Natural killer cell (primary cell): ENCODE data around the gene PPP3CA. TPM values are rescaled to one million over a fixed set of nuclear protein-coding genes. Genes with fewer than 3 reads are reported as not detected.
A peak's percentile ranks its signal among the peaks of the same experiment; 100 is the strongest.

Experiments
- ATAC-seq, 3 donors: fragments of 150-1000 bp in 2 of 3; fragments of 200-7000 bp in 1 of 3; cut with Tn5 transposase; 1 replicate in 1 of 3; 2 replicates in 2 of 3; pipeline ENCODE4 v1.10.0; 2021; ENCODE audit warnings: mild to moderate bottlenecking in 2 of 3, moderate library complexity in 2 of 3
- DNase-seq, 2 donors: peaks; one replicate each; pipeline versions ENCODE4 v3.0.0 to v3.0.0-alpha.2; 2013 to 2021; ENCODE audit warnings: mixed read lengths in 1 of 2
- H3K27ac ChIP-seq: one replicate; pipeline ENCODE4 v1.5.1; 2013; ENCODE audit warnings: mild to moderate bottlenecking, low read length
- H3K27me3 ChIP-seq: one replicate; pipeline ENCODE4 v1.6.1; 2013; ENCODE audit warnings: low read length; ENCODE audit not compliant: control insufficient read depth, insufficient read depth
- H3K36me3 ChIP-seq: one replicate; pipeline ENCODE4 v1.6.1; 2013; ENCODE audit warnings: low read length; ENCODE audit not compliant: control insufficient read depth, insufficient read depth
- H3K4me1 ChIP-seq: one replicate; pipeline ENCODE4 v1.6.1; 2013; ENCODE audit warnings: low read length; ENCODE audit not compliant: control insufficient read depth, insufficient read depth
- H3K4me3 ChIP-seq: one replicate; pipeline ENCODE4 v1.5.1; 2013; ENCODE audit warnings: low read length
- H3K9me3 ChIP-seq: one replicate; pipeline ENCODE4 v1.6.1; 2013; ENCODE audit warnings: low read length; ENCODE audit not compliant: control insufficient read depth, insufficient read depth
- H3K27ac Mint-ChIP-seq, 2 donors: one replicate each; pipeline ENCODE4 v1.8.0; 2022; ENCODE audit warnings: mild to moderate bottlenecking in 2 of 2, mixed read lengths in 2 of 2, moderate library complexity in 1 of 2
- H3K27me3 Mint-ChIP-seq, 2 donors: one replicate each; pipeline ENCODE4 v1.8.0; 2022; ENCODE audit warnings: low read depth in 2 of 2, mixed read lengths in 2 of 2
- H3K36me3 Mint-ChIP-seq: one replicate; pipeline ENCODE4 v1.8.0; 2022; ENCODE audit warnings: mixed read lengths
- H3K4me1 Mint-ChIP-seq, 2 donors: one replicate each; pipeline ENCODE4 v1.8.0; 2022; ENCODE audit warnings: mixed read lengths in 2 of 2
- H3K4me3 Mint-ChIP-seq: one replicate; pipeline ENCODE4 v1.8.0; 2022; ENCODE audit warnings: mild to moderate bottlenecking, moderate library complexity, mixed read lengths
- H3K9me3 Mint-ChIP-seq, 2 donors: one replicate each; pipeline ENCODE4 v1.8.0; 2022; ENCODE audit warnings: mixed read lengths in 2 of 2
- CTCF ChIP-seq: fragments of 200-600 bp; IDR thresholded peaks from one replicate; pipeline ENCODE4 v1.8.0; 2022; ENCODE audit warnings: antibody characterized with exemption
- WGBS: methylation state at CpG from one replicate; pipeline ENCODE4 v1.1.7; 2013; ENCODE audit warnings: missing lambda C conversion rate; ENCODE audit not compliant: insufficient coverage; 5-methylcytosine and 5-hydroxymethylcytosine counted together
- intact Hi-C: fragments of 100-400 bp; cut with micrococcal nuclease; formaldehyde crosslinking; loops from one replicate; pipeline ENCODE4 v1.14.2; 2022
- total RNA-seq, 4 donors: library from RNA; stranded (reverse); fragments of 120-200 nt in 1 of 4; gene quantifications; one replicate each; pipeline versions ENCODE4 v1.2.3 to v1.2.4, GENCODE V29; 2013 to 2022

PPP3CA gene
- total RNA-seq, 3 donors from 2014 or later (not counting 1 experiment from before 2014, with no cell fraction given), result 53.1 to 73.1 (median 58.0) TPM

- Mint-ChIP-seq H3K9me3 (no peaks in the 10 kb centered on the region), H3K4me3 (no peak overlapping the region), H3K36me3 (peaks cover 10% of the 10 kb centered on the region), H3K27me3 (no peaks in the 10 kb centered on the region), H3K27ac (peak overlapping the region in 1 of 2 donors; percentile 12), H3K4me1 (peaks cover 30 to 39% of the 10 kb centered on the region in 2 donors)
- Histone ChIP-seq H3K27ac (no peak overlapping the region), H3K27me3 (no peaks in the 10 kb centered on the region), H3K4me3 (no peak overlapping the region), H3K36me3 (peaks cover 12% of the 10 kb centered on the region), H3K4me1 (peaks cover under 1% of the 10 kb centered on the region), H3K9me3 (no peaks in the 10 kb centered on the region)
- WGBS, result 85% methylated on average over 4 of the region's 5 CpGs
- intact Hi-C loops, result no loop called here
- DNase-seq (no peak), ATAC-seq (no peak)
- TF ChIP-seq CTCF, result no peak
Measured at GRCh38 chr4:101031971-101032370, 315.4 kb downstream of the PPP3CA start.

GRCh38 chr4:101028886-101029285 is 318.4 kb downstream of the PPP3CA start:
- no peak overlapping the region for H3K4me3 Mint-ChIP-seq
- no peak for TF ChIP-seq CTCF

GRCh38 chr4:101027721-101028120 is 319.6 kb downstream of the PPP3CA start:
- H3K27ac ChIP-seq, result no peak overlapping the region
- H3K27ac Mint-ChIP-seq, result peak overlapping the region in 1 of 2 donors; percentile 28
- intact Hi-C loops, result loop anchor here (10.0 kb wide), 1 partner anchor 317 kb away; the partner anchor contains the start of gene PPP3CA

More at GRCh38 chr4:101028886-101029285, 318.4 kb downstream of the PPP3CA start:
- Histone ChIP-seq H3K4me1 (peaks cover 5% of the 10 kb centered on the region), H3K36me3 (peaks cover 12% of the 10 kb centered on the region), H3K9me3 (no peaks in the 10 kb centered on the region), H3K27ac (no peak overlapping the region), H3K4me3 (no peak overlapping the region), H3K27me3 (no peaks in the 10 kb centered on the region)
- H3K4me1 Mint-ChIP-seq, result peaks cover 29 to 34% of the 10 kb centered on the region in 2 donors
- H3K27me3 Mint-ChIP-seq, result no peaks in the 10 kb centered on the region
- H3K36me3 Mint-ChIP-seq, result peaks cover 10% of the 10 kb centered on the region
- no peak for ATAC-seq
- intact Hi-C loops, result loop anchor here (10.0 kb wide), 1 partner anchor 316 kb away; the partner anchor contains the start of gene PPP3CA
- no peak for DNase-seq
- no peaks in the 10 kb centered on the region for H3K9me3 Mint-ChIP-seq
- H3K27ac Mint-ChIP-seq, result peak overlapping the region; percentile 11 to 62

More at GRCh38 chr4:101027721-101028120, 319.6 kb downstream of the PPP3CA start:
- Mint-ChIP-seq H3K36me3 (peaks cover 10% of the 10 kb centered on the region), H3K9me3 (no peaks in the 10 kb centered on the region), H3K27me3 (no peaks in the 10 kb centered on the region), H3K4me3 (no peak overlapping the region), H3K4me1 (peaks cover 28 to 29% of the 10 kb centered on the region in 2 donors)
- no peak for TF ChIP-seq CTCF
- Histone ChIP-seq H3K27me3 (no peaks in the 10 kb centered on the region), H3K4me3 (no peak overlapping the region), H3K9me3 (no peaks in the 10 kb centered on the region), H3K36me3 (peaks cover 12% of the 10 kb centered on the region), H3K4me1 (peaks cover 5% of the 10 kb centered on the region)
- ATAC-seq, result no peak
- no peak for DNase-seq
